ENCODE measurements around the gene ADAM12.

Gene ADAM12

DNA sequence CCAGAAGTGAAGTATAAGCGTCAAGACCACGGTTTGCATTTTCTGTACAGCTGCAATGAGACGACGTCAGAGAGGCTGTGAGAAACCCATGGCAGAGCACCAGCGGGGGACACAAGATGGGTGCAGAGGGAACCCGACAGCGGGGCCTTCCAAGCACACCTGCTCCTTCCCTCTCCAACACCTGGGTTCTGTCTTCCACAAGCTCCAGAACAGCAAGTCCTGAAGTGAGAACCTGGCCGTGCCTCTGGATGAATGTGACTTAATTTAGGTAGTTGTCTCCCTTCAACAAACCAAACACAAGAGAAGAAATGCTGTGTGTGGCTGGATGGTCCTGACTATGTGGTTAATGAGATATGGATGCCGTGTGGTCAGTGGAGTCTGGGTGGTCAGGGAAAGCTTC, 76.1 kb downstream of the ADAM12 start:
- no peak for DNase-seq

DNA sequence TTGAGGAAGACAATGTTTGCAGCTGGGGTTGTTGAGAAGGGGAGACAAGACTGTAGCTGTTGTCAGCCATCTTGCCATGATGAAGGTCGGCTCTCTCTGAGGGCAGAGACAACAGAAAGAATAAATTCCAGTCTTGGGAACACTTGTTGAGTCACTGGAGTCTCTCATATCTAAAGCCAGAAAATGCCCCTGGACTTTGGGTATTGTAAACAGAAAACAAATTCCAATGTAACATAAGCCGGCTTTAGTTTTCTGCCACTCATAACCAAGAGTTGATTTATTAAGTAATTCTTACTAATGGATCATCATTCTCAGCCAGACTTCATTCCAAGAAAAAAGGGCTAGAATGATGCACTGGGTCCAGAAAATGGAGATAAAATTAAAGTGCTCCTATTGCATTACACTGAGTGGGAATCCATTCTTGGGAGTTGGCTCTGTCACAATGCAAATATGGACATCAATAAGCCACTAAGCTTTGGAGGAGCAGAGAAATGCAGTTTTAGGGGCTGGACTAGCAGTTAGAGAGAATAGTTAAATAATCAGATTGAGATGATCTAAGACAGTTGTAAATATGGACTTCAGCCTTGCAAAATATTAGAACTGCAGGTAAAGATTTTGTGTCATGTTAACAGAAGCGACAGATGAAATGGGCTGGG, 78.9 kb downstream of the ADAM12 start:
- DNase-seq, result no peak

DNA sequence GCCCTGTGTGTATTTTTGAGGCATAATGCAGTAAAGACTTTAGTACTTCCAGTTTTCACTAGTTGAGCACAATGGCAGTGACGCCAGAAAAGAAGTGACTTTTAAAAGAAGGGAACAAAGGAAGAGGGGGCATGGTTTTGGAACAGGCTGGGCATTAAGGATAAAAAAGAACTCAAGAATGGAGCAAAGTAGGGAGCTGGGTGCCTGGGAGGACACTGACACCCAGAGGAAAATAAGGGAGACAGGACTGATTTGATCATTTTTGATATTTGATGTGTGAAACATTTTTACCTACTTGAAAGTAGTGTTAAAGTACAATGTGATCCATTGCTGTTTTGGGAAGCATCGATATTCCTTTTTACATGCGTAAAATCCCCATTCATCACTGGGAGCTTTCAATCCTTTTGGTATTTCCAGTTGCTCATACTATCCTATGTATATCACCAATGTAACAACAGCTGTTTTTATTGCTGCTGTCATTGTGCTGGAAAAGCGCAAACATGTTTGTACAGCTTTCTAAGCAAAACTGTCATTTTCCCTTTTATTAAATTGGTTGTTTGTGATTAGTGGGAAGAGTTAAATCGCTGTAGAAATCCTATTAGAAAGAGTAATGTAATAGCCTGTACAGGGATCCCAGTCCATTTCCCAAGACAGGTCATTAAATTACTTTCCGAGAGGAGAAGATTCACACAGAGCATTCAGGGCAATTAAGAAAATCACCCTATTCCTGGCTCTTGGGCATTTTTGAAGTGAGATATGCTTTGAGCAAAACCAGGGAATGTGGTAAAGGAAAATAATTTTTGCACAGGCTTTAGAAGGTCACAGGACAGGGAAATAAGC, 85.2 kb downstream of the ADAM12 start:
- DNase-seq, result no peak

DNA sequence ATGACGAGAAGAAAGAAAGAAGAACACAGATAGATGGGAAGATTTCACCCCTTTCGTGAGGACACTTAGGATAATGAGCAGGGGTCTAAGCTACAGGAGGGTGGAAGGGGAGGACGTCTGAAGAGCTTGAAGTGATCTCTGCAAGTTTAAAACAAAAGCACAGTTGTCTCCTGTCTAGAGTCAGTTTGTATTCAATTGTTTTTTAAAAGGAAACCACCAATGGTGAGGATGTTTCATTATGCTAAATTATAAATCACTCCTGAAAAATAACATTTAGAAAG, 85.9 kb downstream of the ADAM12 start:
- no peak for DNase-seq

DNA sequence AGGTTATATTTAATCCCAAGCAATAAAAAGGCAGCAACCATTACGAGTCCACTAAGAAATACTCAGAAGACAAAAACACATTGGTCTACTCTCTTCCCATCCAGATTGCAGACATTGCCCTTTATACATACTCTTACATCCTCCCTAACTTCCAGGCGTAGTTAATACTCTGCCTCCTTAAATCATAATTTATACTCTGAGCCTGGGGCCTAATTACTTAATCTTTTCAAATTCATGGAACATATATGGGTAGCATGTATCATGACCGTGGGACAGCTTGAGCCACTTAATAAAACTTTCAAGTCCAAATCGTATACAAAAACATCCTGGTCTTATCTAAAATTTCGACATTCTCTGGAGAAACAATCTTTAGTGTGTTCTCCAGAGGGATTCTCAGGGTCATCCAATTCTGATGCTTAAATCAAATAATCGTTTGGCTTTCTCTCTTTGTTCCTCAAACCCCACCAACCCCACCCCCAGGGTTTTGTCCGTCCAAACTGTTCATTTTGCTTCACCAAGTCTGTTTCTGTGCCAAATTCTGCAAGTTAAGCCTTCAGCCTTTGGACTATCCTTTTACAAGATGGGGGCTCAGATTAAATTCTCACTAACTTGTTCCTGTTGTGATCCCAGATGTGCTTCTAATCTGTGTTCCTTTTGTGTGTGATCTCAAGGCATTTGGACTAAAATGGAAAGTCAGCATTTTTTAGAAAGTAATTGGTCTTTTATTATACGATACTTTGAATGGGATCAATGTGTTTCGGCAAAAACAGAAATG, 86.4 kb downstream of the ADAM12 start:
- DNase-seq, result no peak

DNA sequence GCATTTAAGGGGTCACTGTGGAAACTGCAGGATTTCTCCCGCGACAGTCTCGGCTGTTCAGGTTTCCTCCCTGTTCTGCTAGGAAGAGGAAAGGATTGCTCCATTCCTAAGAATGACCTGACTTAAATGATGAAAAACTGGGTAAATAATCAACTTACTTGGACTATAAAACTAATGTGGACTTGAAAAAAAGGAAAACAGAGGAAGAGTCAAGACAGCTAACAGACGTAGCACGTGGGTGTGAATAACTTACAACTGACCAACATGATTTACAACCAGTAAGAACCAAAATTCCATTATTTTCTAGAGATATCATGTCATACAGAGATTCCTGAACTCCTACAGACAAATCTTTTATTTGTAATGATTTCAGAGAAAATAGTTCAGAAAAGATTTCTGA, 93.8 kb downstream of the ADAM12 start:
- DNase-seq, result no peak

DNA sequence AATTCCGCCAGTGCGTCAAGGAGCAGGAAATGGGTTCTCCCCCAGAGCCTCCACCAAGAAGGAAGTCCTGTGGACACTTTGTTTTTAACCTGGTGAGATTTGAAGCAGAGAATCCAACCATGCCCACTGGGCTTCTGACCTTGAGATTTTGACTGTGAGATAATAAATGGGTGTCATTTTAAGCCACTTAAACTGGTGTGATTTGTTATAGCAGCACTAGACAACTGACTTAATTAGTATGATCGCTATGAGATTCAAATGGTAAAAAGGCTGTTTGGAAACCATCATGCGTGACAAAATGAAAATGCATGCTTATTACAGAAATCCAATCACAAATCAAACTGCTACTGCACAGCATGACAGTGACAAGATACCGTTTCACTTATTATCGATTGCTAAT, 98.0 kb downstream of the ADAM12 start:
- DNase-seq, result no peak

DNA sequence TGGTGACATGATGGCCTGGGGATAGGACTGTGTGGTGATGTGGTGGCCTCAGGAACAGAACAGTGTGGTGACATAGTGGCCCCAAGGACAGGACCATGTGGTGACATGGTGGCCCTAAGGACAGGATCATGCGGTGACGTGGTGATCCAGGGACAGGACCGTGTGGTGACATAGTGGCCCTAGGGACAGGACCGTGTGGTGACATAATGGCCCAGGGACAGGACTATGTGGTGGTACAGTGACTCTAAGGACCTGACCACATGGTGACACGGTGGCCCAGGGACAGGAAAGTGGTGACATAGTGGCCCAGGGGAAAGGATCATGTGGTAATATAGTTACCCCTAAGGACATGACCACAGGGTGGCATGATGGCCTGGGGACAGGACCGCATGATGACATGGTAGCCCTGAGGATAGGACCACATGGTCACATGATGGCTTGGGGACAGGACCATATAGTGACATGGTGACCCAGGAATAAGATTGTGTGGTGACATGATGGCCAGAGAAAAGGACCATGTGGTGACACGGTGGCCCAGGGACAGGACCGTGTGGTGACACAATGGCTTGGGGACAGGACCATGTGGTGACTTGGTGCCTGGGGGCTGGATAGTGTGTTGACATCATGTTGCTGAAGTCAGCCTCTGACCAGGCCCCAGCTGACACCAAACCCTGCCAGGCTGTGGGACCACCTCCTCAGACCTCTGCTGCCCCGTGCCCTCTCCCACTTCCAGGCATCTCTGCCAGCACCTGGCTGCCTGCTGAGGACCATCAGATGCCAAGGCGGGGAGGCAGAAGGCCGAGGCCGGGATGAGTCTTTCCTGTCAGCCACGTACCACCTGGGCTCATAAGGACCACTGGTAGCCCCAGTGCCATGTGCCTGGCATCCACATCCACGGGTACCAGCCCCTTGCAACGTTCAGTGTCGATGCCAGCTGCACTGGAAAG, 99.5 kb downstream of the ADAM12 start:
- no peak for DNase-seq

DNA sequence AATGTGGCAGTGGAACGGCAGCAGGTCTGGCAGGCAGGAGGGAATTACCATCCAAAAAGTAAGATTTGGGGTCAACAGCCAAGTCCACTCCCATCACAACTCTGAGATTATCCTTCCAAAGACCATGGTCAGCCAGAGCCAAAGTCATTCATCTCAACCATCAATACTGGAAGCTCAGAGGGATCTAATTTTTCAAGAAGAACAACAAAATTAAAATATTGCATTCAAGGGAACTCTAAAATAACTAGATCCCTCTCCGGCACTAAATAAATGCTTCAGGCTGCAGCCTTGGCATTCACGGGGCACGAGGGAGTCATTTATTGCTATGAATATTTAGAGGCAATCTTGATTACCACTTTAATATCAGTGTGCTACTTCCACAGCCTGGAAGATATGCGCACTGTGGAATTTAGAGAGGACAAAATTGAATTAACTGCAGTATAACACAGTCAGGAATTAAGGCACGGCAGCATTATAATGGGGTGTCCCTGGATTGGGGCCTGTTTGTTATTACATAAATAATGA, 102.0 kb downstream of the ADAM12 start:
- DNase-seq, result no peak

DNA sequence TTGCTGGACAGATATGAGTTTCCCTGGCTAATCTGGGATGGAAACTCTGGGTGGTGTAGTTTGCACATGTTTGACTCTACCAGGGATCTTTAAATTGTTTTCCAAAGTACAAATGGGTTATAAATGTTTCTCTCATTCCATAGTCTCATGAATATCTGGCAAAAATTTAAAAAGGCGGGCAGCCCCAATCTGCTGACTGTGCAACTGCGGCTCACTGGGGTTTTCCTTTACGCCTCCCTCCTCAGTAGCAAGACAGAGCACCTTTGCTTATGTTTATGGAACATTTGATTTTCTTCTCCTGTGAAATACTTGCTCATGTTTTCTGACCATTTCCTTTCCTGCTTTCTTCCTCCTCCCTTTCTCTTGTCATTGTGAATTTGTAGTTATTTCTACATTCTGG, 105.0 kb downstream of the ADAM12 start:
- no peak for DNase-seq

DNA sequence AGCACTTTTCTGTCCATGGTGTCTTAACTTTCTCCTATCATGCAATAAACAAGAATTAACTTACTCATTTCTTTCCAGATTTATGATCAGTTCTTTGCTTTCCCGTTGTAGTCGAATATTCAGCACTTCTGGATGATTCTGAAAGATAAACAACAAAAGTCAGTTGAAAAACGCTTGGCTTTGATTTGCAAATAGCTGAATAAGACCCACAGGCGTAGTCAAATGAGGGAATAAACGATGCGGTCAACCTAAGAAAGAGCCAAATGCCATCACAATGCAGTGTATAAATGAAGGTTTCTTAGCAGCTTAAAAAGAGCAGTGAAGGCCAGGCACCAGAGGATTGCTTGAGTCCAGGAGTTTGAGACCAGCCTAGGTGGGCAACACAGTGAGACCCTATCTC, 109.4 kb downstream of the ADAM12 start:
- DNase-seq, result no peak

DNA sequence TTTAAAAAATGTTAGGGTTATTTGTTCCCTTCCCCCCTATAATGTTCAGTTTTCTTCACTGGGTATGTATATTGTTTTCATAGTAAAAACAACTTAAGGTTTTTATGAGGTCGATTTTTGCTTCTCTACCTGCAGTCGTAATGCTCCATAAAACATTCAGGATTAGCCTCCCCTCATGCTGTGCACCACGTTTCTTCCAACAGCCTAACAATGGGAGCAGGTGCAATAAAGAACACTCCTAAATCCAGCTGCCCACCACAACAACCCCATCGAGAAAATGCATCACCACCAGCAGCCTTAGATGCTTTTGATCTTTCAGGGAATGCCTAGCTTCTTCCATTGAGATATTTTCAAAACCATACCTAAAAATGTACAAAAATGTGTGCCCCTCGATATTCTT, 111.1 kb downstream of the ADAM12 start:
- DNase-seq, result no peak

DNA sequence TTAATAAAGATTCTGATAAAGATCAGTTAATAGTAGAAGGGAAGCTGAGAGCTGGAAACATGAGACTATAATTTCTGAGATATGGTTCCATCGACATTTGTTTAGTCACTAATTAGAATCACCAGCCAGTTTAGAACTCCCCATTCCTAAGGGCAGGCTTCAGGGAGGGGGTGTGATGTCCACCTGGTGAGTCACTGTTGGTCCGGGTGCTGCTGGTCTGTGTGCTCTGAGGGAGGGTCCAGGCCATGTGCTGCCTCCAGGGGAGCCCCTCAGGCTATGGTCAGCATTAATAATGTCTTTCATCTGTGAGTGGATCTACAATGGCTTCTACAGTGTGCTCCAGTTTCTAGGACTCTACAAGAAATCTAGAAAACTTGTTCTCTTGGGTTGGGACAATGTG, 115.8 kb downstream of the ADAM12 start:
- DNase-seq, result no peak

DNA sequence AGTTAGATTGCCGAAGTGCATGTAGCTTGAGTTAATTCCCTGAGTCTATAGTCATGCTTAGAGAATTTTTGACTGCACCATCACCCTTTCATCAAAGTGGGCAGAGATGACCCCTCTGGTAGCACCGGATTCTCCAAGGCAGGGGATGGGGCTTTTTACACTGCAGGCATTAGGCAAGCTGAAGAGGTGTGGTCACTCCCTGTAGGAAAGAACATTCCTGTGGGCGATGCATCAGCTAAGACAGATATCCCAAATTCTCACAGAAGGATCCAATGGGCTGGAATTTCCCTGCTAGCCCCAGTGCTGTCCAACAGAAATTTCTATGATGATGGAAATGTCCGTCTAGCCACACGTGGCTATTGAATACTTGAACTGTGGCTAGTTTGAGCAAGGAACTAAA, 118.2 kb downstream of the ADAM12 start:
- DNase-seq, result no peak

DNA sequence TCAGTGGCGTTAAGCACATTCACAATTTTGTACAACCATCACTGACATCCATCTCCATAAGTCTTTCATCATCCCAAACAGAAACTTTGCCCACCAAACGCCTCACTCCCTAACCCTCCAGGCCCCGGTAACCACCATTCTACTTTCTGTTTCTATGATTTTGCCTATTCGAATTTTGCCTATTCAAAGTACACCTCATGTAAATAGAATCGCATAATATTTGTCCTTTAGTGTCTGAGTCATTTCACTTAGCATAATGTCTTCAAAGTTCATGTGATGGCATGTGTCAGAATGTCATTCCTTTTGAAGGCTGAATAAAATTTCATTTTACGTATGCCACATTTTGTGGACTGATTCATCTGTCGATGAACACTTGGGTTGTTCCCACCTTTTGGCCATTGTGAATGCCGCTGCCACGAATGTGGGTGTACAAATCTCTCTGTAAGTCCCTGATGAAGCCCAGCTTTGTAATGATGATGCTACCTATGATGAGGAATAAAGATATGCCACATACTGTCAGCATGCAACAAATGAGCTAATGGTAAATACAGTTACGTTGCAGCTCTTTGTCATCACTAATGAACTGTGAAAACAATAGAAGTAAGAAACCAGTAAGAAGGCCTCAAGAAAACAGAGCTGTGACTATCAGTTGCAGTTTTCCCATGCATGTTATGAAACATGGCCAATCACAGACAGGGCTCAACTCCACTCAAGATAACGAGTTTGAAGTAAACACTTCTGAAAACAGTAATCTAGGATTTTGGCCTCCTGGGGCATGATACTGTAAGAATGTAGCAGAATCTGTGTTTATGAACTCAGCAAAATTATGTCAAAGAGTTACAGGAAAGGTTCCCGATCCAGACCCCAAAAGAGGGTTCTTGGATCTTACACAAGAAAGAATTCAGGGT, 120.0 kb downstream of the ADAM12 start:
- no peak for DNase-seq

DNA sequence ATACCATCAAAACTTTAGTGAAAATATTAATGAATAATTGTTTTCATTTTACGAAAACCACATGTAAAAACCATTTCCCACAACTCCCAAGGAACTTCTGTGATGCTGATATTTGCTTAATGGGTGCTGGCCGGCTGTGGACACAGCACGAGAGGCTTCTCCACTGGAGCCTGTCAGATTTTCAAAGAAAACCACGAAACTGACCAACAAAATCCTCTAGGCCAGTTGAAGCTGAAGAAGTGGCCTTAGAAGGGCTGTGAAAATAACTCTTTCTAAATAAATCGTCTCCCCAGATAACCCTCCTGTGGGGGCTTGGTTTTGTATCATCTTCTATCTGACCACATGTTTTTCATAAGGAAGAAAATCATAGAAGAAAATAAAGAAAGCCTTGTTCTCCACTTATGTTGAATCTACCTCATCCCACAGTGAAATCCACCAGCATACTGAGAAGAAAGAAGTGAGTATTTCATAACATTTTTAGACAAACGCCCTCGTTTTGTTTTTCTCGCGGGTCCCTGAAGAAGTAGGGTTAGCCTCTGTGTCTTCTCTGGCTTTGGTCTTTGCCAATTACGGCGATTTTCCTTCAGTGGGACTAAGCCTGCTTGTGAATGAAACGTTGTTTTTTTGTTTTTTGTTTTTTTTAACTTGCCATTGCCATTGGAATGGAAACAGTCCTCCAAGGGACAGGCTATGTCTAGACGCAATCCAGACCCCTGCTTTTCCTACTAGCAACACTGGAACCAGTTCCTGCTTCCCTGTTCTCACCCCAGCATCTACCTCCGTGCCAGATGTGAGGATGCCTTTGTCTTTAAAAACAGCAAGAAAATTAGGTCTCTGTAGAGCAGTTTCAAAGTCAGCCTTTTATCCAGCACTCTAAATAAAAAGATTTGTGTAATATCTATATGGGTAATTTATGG, 123.9 kb downstream of the ADAM12 start:
- DNase-seq, result no peak

DNA sequence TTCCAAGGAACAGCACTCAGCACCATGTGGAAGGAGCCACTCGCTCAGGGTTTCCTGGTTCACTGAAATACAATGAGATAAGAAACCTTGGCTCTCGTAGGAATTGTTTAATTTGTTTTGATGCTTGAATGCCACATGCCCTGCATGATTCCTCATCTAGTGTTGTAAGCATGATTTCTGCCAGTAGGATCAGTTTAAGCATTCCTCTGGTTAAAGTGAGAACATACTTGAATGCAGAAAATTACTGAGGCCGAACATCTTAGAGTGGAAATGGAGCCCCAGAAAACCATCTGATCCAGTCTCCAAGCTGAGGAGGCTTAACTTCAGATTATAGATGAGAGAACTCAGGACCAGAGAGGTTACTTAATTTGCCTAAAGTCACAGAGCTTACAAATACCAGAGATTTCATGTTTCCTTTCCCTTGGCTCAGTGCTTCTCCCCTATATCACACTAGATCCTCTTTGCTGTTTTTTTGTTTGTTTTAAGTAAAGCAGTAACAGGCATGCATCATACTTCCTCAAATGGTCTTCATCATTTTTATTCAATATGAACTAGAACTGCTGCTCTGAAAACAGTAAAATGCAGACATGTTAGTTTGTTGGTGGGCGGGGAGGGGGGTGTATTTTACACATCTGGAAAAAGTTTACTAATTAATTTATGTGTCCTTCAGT, 125.1 kb downstream of the ADAM12 start:
- no peak for DNase-seq

DNA sequence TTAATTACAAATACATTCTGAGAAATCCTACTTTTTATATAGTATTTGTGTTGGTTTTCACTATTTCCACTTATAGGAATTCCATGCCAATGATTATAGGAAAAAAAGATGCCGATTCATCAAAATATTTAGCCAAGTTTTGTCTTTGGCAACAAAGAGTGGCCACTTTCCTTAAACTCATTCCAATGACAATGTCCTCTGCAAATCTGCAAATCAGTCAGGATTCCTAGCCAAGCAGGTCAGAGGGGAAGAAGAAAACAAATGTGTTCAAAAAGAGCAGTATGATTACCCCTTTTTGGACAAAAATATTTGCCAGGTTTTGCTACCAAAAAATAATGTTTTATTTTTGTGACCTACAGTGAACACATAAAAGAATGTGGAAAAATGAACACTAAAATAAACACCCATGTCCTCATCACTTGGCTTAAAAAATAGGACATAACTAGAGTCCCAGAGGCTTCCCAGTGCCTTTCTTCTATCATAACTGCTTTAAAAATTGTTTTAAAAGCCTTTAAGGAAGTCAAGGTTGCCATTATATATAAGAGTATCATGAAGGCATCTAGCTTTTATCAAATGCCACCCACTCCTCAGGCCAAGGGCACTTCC, 125.9 kb downstream of the ADAM12 start:
- no peak for DNase-seq

DNA sequence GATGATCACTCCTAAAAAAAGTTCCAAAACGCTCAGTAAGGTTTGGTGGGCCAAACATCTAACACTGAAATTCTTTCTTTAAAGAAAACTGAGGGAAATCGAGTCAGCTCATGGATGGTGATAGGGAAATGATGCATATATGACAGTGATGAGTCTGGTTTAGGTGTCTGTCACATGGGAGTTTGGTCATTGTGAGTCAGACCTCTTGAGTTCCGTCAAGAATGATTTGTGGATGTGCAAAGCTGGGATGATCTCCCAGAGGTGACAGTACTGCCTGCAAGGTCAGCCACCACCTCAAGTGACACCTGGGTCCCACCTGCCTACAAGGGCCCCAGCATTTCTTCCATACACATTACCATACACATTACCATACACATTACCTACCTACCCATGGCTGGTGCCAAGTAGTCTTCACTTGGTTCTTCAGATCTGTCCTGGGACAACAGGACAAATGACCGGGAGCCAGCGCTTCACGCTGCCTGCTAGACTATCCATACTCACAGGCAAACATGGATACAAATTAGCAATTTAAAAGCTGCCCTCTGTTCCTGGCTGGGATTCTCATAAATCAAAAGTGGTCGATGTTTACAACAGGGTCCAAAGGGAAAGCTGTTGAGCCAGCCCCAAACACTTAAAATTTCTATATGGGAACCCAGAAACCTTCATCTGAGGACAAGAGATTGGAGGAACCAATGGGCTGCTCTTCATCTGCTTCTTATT, 128.4 kb downstream of the ADAM12 start:
- no peak for DNase-seq
